SU-DHL-6 (cell line): ENCODE results near the gene STK36.
A peak's percentile ranks its signal among the peaks of the same experiment; 100 is the strongest.

Experiments
- H2AFZ ChIP-seq: fragments of 200-600 bp; sonication (generic); 2 replicates; pipeline ENCODE4 v1.6.1; 2014; ENCODE audit warnings: low read depth, mild to moderate bottlenecking, moderate library complexity, mixed read lengths, antibody characterized with exemption, low read length; ENCODE audit not compliant: severe bottlenecking
- H3F3A ChIP-seq: fragments of 200-600 bp; shearing (Covaris generic); 2 replicates; pipeline ENCODE4 v1.6.0; 2016; ENCODE audit warnings: antibody characterized with exemption, mild to moderate bottlenecking; ENCODE audit not compliant: insufficient read depth
- H3K27ac ChIP-seq: fragments of 200-600 bp; sonication (generic); 2 replicates; pipeline ENCODE4 v1.5.1; 2016; ENCODE audit warnings: low read depth, mild to moderate bottlenecking, low read length, moderate library complexity, mixed read lengths
- H3K27me3 ChIP-seq: fragments of 200-600 bp; sonication (generic), shearing (Covaris generic); 2 replicates; pipeline ENCODE4 v1.6.0; 2014; ENCODE audit warnings: mild to moderate bottlenecking, low read length
- H3K36me3 ChIP-seq: fragments of 200-600 bp; sonication (generic); 2 replicates; pipeline ENCODE4 v1.6.1; 2014; ENCODE audit warnings: mild to moderate bottlenecking, low read length, mixed read lengths
- H3K4me2 ChIP-seq: fragments of 300-600, 200-600 bp; shearing (Covaris generic), sonication (generic); 2 replicates; pipeline ENCODE4 v1.6.0; 2014; ENCODE audit warnings: low read length, low read depth, mild to moderate bottlenecking; ENCODE audit not compliant: poor library complexity, severe bottlenecking
- H3K4me3 ChIP-seq: fragments of 200-600 bp; sonication (generic); 2 replicates; pipeline ENCODE4 v1.5.1; 2014; ENCODE audit warnings: antibody characterized with exemption, low read length, mild to moderate bottlenecking, mixed read lengths; ENCODE audit not compliant: insufficient read depth, poor library complexity, severe bottlenecking
- H3K79me2 ChIP-seq: fragments of 200-600 bp; sonication (generic); 2 replicates; pipeline ENCODE4 v1.6.1; 2014; ENCODE audit warnings: mild to moderate bottlenecking, low read length, moderate library complexity; ENCODE audit not compliant: insufficient read depth
- H3K9ac ChIP-seq: fragments of 200-600 bp; sonication (generic); 2 replicates; pipeline ENCODE4 v1.7.0; 2014; ENCODE audit warnings: mild to moderate bottlenecking, low read length
- H3K9me2 ChIP-seq: fragments of 200-600 bp; sonication (generic); replicated peaks from 2 replicates; pipeline ENCODE4 v1.6.1; 2014; ENCODE audit warnings: low read length; ENCODE audit not compliant: insufficient read depth
- H3K9me3 ChIP-seq: fragments of 200-600 bp; sonication (generic); 2 replicates; pipeline ENCODE4 v1.6.1; 2014; ENCODE audit warnings: low read length, mixed read lengths; ENCODE audit not compliant: insufficient read depth
- H4K20me1 ChIP-seq: fragments of 200-600 bp; sonication (generic); 2 replicates; pipeline ENCODE4 v1.6.1; 2014; ENCODE audit warnings: low read depth, mild to moderate bottlenecking, antibody characterized with exemption, low read length, moderate library complexity, mixed read lengths
- CTCF ChIP-seq: fragments of 200-600 bp; sonication (generic); IDR thresholded peaks from one replicate; pipeline ENCODE4 v1.5.1; 2017; ENCODE audit warnings: antibody characterized with exemption, mild to moderate bottlenecking, low read length, moderate library complexity; ENCODE audit not compliant: insufficient read depth, poor library complexity, severe bottlenecking
- EZH2phosphoT487 ChIP-seq: fragments of 200-600 bp; sonication (generic), shearing (Covaris generic); conservative IDR thresholded peaks from 2 replicates; pipeline ENCODE4 v1.6.1; 2018; ENCODE audit warnings: mild to moderate bottlenecking, antibody characterized with exemption, low read length, moderate library complexity, mixed read lengths

Gene STK36

GRCh38 chr2:218671654-218672566 lies at the start of gene STK36, which contains the start of gene RNF25:
Gene STK36, plus strand, starts transcription at chr2:218672086. Its CDS starts 744 bp downstream, at chr2:218672830.
Gene RNF25, minus strand, starts transcription at chr2:218672002. Its CDS starts 32 bp downstream, at chr2:218671970.
- Histone ChIP-seq H3K27ac (peak within 1 kb of the TSS; percentile 7; the same call in 1 of the 2 replicates), H3K4me2 (peak within 1 kb of the TSS; percentile 95), H4K20me1 (no peaks in the 10 kb centered on the region), H2AFZ (peak within 1 kb of the TSS; percentile 88), H3K9me2 (no peaks in the 10 kb centered on the region), H3K4me3 (peak within 1 kb of the TSS; percentile 84), H3K36me3 (no peaks in the 10 kb centered on the region), H3F3A (no peaks in the 10 kb centered on the region), H3K79me2 (peaks cover 9% of the 10 kb centered on the region; the same call in 1 of the 2 replicates), H3K27me3 (no peaks in the 10 kb centered on the region), H3K9me3 (no peaks in the 10 kb centered on the region), H3K9ac (peak within 1 kb of the TSS; percentile 73)
- TF ChIP-seq EZH2phosphoT487 (no peak), CTCF (no peak)

- no peaks in the 10 kb centered on the region for H3K9me3 ChIP-seq
- no peak overlapping the region for H3K4me2 ChIP-seq
- no peak overlapping the region for H3K9ac ChIP-seq
- H3K79me2 ChIP-seq = no peaks in the 10 kb centered on the region
- no peak overlapping the region for H2AFZ ChIP-seq
- H3F3A ChIP-seq = no peaks in the 10 kb centered on the region
- no peak for TF ChIP-seq CTCF
- no peak for TF ChIP-seq EZH2phosphoT487
- H3K27me3 ChIP-seq = 0 out of 2 replicates have a peak, but pooled peaks cover 4% of the 10 kb centered on the region
- no peaks in the 10 kb centered on the region for H3K36me3 ChIP-seq
- H3K9me2 ChIP-seq = no peaks in the 10 kb centered on the region
- H3K4me3 ChIP-seq = no peak overlapping the region
- H4K20me1 ChIP-seq = no peaks in the 10 kb centered on the region
- H3K27ac ChIP-seq = no peak overlapping the region
Measured at GRCh38 chr2:218622606-218623365, 49.1 kb upstream of the STK36 start.

- no peak overlapping the region for H3K4me2 ChIP-seq
- no peak overlapping the region for H2AFZ ChIP-seq
Measured at GRCh38 chr2:218623366-218623705, 48.5 kb upstream of the STK36 start.

More at GRCh38 chr2:218623366-218623705, 48.5 kb upstream of the STK36 start:
- Histone ChIP-seq H3K4me3 (no peak overlapping the region), H3K79me2 (no peaks in the 10 kb centered on the region), H3K36me3 (no peaks in the 10 kb centered on the region), H3K9me3 (no peaks in the 10 kb centered on the region), H3F3A (no peaks in the 10 kb centered on the region), H3K27ac (no peak overlapping the region), H3K27me3 (0 out of 2 replicates have a peak, but pooled peaks cover 4% of the 10 kb centered on the region), H4K20me1 (no peaks in the 10 kb centered on the region), H3K9ac (no peak overlapping the region), H3K9me2 (no peaks in the 10 kb centered on the region)
- TF ChIP-seq EZH2phosphoT487 (no peak), CTCF (no peak)
